DMS153 treated with DMSO at 0.1 percent for 48 hours (cell line): ENCODE results near the gene FLAD1.

Source experiments
- DNase-seq: peaks from one replicate; lab custom pipeline; 2025; ENCODE audit not compliant: unreplicated experiment; lab: John Stamatoyannopoulos, UW

The FLAD1 gene

DNA sequence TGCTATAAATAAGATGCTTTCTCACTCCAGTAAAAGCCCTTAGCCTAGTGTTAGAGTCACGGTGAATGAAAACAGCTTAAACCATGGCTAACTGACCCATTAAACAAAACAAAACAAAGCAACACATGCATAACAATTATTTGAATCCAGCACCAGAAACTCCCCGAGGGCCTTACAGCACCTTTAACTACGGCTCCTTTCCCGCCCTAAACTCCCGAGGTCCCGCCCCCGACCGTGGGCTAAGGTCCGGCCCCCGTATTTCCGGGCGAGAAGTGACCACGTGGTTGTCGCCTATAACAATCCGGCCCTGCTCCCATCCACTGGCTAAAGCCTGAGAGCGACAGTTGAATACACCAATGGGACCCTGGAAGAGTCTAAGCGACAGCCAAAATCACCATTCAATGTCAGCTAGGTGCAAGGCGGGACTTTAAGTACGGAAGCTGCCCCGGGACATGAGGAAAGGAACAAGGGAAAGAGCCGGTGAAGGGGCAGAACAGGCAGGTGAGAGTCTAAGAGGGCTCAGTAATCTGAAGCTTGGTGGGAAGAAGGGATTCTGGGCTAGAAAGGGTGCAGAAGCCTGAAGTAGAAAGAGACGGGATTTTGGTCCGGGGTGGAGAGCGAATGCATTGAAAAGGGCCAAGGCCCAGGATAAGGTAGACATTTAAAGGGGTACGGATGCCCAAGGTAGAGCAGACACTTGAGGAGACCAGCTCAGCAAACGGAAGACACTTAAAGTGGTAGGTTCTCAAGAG lies at the start of gene FLAD1:
Gene FLAD1, plus strand, starts transcription at position 448 of the 752 bp plus-strand sequence. CDS start 351 bp downstream, outside the sequence.
- DNase-seq, result peak; percentile 100

- no peak for DNase-seq
Measured at GRCh38 chr1:154934358-154934948, 48.7 kb upstream of the FLAD1 start.

GRCh38 chr1:154935749-154936554 lies 47.2 kb upstream of the FLAD1 start:
- DNase-seq, result no peak

DNA sequence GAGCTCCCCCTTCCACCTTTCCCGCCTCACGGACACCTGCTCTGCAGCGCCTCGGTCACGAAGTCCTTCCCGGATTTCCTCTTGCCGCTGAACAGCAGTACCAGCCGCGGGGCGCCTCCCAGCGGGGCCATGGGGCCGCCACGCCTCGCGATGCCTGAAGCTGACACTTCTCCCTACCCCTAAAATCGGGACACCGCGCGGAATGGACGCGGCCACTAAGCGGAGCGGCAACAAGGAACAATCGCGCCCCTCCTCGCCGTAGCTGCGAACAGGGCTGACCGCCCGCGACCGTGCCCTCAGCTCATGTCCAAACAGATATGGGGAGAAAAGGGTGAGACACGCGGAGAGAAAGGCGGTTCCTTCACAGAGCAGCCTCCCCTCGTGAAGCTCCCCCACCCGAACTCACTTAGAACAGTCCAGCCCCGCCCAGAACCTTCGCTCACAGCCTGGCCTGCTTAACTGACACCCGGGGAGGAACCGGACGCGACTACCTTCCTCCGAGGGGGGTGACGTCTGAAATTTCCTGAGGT lies 46.5 kb upstream of the FLAD1 start, which contains the start of gene PMVK:
Gene PMVK, minus strand, starts transcription at position 165 of the 530 bp plus-strand sequence. Its CDS starts 34 bp downstream, at position 131.
- peak; percentile 99 for DNase-seq

GRCh38 chr1:154937085-154937987 lies 45.8 kb upstream of the FLAD1 start:
- peak; percentile 99 for DNase-seq

DNA sequence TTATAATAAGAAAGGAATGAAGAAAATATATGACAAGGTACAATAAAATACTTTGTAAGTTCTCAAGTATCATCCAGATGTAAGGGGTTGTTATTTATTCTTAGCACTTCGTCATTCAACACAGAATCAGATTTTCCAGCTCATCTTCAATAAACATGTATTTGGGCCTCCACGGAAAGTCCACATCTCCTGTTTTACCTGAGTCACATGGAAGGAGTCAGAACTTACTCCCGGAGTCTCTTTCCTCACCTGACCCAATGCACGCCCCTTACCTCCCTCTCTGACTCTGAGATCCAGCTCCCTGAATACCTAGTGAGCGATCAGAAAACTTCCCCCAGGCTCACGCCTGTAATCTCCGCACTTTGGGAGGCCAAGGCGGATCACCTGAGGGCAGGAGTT lies 45.2 kb upstream of the FLAD1 start:
- no peak for DNase-seq

DNA sequence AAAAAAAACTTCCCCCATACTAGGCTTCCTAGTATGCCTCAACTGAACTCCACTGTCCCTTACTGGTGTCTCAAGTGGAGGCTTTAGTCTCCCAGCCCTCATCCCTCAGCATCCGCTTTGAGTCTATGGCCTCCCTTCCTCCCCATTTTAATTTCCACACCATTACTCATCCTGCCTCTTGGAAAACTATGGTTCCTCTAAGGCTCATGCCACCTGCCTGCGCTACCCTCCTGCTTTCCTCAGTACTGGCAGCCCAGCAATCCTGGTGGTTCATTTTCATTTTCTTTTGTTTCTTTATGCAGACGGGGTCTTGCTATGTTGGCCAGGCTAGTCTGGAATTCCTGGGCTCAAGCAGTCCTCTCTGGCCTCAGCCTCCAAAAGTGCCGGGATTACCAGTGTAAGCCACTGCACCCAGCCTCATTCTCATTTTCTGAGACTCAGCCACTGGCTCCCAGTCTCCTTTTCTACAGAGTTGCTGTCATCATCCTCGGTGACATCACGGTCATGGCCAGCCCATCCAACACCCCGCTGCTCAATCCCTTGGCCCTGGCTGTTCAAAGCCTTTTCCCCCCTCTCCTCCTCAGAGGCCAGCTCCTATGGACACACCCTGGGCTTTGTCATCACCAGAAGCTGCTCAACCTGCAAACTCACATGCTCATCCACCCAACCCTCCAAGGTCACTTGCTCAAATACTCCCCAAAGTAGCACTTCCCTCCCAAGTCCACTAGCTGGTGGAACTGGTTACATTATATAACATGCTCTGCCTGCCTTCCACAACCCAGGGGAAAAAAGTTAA lies 44.3 kb upstream of the FLAD1 start:
- no peak for DNase-seq

DNA sequence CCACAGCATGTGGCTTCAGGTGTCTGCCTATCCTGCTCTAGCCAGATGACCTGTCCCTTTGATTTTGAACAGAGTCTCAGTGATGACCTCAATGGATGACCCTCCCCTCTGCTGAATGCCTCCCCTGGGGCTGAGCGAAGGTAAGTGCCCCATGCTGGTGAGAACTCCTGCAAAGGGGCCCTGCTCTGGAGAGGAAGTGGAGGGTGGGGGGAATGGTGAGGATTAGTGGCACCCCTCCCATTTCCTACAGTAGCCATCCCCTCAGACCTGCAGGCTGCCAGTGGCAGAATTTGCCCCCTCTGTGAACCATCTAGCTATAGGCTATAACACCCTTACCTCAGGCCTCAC lies 43.0 kb upstream of the FLAD1 start:
- DNase-seq, result no peak

GRCh38 chr1:154940651-154941194 lies 42.4 kb upstream of the FLAD1 start:
- no peak for DNase-seq

GRCh38 chr1:154941333-154942013 lies 41.7 kb upstream of the FLAD1 start:
- no peak for DNase-seq

DNA sequence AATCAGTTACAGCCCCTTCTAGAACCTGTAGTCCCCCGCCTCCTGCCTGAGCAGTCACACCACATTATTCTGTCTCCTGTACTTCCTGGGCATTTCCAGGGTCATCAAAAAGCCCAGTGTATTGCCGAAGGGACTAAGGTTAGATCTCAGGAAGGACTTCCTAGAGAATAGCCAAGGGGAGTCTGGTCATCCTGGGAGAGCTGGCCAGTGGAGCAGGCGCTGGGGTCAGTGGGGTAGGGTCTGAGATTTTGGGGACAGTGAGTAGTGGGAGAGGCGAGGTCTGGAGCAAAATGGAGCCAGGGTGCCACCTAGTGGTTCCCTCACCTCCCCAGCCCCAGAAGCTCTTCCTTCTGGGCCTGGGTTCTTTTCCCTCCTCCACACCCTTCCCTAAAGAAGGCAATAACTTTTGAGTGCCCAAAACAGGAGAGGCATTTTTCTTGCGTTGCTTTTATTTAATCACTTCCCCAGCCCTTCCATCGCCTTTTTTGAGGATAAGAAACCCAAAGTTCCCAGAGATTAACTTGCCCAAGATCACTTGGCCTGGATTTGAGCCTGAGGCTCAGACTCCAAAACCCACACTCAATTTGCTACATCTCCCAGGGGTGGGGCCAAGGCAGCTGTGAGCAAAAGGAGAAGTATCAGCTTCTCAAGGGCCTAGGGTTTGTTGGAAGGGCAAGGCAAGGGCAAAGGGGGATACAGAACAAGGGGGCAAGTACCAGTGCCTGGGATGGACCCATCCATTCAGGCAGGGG lies 39.3 kb upstream of the FLAD1 start:
- DNase-seq, result peak; percentile 53

DNA sequence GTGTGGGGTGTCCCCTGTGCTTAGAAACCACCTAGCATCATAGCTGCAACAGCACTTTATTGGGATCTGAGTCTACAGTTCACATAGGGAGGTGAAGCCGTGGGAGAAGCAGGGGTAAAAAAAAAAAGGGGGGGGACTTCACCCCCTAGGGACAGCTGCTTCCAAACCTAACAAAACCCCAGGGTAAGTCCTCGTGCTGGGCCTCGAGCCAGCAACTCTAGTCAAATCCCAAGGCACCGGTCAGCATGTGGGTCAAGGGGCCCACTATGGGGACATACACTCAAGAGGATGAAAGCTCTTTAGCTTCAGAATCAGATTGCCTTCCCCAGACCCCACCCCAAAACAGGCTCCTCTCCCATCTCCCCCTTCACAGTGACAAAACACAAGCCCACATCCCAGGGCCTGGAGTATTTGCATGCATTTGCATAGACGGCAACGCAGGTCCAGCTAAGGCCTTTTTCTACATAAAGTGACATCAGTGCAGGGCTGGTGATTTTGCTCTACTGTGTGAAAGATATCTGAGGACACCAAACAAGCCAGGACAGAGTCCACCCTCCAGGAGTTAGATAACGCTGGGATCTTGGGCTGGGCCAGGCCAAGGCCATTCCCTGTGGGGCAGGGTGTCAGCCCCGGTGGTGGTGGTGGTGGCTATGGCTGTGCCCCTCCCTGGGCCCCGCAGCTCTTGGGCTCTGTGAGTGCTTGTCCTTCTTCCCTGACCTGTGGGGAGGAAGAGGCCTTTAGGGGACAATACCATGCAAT lies 38.6 kb upstream of the FLAD1 start:
- DNase-seq, result no peak

DNA sequence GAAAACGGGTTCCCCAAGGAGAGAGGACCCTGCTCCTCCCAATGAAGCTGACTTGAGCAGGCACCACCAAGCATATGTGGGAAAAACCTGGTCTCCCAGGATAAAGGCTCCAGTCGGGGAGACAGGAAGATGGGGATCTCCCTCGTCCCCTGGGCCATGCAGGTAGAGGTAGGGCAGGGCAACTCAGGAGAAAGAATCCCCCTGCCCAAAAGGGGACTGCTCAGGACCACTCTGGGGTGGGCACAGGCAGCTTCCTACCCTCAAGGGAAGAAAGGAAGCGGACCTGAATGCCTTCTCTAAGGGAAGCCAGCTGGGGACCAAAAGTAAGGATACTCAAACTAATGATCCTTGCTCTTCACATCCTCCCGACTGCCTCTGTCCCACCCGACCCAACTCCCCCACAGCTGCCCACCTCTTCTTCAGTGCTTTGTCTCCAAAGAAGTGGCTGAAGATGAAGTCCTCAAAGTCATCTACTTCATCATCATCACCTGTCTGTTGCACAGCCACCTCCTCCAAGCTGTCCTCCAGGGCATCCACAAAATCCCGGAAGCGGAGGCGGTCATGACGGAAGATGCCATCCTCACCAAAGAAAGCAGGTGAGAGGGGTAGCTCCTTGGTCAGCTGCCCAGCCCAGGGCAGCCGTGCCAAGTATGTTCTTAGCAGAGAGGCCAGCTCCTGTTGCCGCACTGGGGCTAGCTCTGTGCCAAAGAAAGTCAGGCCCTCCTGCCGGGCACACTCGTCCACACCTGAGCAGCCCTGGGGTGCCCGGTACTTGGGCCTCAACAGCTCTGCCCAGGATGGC lies 37.8 kb upstream of the FLAD1 start:
- no peak for DNase-seq

GRCh38 chr1:154945962-154946850 lies 36.9 kb upstream of the FLAD1 start:
- no peak for DNase-seq

- no peak for DNase-seq
Measured at GRCh38 chr1:154948079-154948478, 35.1 kb upstream of the FLAD1 start.
